HG02588 (cell line): Measurements from ENCODE around the gene RAP1GAP2.
A peak's percentile ranks its signal among the peaks of the same experiment; 100 is the strongest.
"Not testable (repeated sequence)": the region's sequence is repeated elsewhere in the genome, so short reads cannot be mapped to it uniquely, and the experiment has no call there.

Source experiments
- ATAC-seq: cut with Tn5 transposase; IDR thresholded peaks from one replicate; pipeline ENCODE4 v1.9.1; 2021; ENCODE audit warnings: mild to moderate bottlenecking, moderate library complexity; ENCODE audit not compliant: unreplicated experiment

The RAP1GAP2 gene

GRCh38 chr17:2990396-2990795 lies 194.2 kb downstream of the RAP1GAP2 start:
- ATAC-seq: no peak

DNA sequence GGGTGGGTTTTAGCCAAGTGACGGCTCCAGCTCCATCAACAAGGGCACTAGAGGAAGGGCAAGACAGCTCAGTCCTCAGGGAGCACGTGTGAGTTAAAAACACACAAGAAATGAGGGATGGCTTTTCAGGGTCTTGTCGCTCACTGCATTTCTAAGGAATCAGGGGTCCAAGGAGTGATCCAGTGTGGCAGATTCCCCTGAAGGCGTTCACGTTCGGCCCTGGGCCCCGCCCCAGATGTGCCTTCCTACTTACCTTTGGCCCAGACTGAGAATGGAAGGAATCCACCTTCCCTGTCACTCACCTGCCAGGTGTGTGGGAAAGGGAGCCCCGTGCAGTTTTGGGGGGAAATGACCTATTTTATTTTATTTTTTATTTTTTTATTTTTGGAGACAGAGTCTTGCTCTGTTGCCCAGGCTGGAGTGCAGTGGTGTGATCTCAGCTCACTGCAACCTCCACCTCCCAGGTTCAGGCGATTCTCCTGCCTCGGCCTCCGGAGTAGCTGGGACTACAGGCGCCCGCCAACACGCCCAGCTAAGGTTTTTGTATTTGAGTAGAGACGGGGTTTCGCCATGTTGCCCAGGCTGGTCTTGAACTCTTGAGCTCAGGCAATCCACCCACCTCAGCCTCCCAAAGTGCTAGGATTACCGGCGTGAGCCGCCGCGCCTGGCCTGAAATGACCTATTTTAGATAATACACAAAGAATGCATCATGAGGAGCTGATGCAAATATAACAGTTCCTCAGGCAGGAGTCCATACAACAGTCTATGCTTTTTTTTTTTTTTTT lies 195.3 kb downstream of the RAP1GAP2 start:
- ATAC-seq: not testable (repeated sequence)

- no peak for ATAC-seq
Measured at GRCh38 chr17:2994441-2994840, 198.2 kb downstream of the RAP1GAP2 start.

- no peak for ATAC-seq
Measured at GRCh38 chr17:2995377-2995776, 199.1 kb downstream of the RAP1GAP2 start.

GRCh38 chr17:2995886-2996809 lies 199.9 kb downstream of the RAP1GAP2 start:
- no peak for ATAC-seq

GRCh38 chr17:2996810-2997670 lies 200.8 kb downstream of the RAP1GAP2 start:
- ATAC-seq: no peak

GRCh38 chr17:2998469-2998901 lies 202.2 kb downstream of the RAP1GAP2 start:
- not testable (repeated sequence) for ATAC-seq

DNA sequence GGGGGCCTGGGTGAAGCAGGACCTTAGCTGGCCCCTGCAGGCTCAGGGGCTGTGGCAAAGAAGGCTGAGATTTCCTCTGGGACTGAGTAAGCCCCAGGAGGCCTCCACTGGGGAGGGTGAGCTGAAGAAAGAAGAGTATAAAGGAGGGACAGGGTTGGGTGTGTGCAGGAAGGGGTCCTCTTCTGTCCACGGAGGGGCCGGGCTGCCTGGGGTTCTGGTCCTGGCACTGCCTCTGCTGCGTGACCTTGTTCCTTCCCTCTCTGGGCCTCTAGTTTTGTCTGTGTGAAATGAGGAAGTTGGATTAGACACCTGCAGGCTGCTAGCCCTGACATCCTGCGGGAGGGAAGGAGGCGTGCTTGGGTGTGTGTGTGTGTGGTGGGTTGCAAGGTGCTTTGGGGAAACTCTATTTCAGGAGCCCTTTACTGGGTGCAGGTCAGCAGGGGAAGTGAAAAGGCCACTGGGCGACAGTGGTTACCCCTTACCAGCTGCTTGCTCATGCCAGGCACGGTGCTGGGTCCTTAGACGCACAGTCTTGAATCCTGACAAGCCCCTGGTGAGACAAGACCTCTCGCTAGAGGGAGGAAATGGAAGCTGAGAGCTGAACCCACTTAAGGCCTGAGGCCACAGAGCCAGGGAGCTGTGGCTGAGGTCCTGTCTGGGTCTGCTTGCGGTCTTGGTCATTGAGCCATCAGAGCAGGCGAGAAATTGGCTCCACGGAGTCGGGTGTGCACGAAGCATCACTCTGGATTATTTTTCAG lies 206.5 kb downstream of the RAP1GAP2 start:
- peak; percentile 58 for ATAC-seq

DNA sequence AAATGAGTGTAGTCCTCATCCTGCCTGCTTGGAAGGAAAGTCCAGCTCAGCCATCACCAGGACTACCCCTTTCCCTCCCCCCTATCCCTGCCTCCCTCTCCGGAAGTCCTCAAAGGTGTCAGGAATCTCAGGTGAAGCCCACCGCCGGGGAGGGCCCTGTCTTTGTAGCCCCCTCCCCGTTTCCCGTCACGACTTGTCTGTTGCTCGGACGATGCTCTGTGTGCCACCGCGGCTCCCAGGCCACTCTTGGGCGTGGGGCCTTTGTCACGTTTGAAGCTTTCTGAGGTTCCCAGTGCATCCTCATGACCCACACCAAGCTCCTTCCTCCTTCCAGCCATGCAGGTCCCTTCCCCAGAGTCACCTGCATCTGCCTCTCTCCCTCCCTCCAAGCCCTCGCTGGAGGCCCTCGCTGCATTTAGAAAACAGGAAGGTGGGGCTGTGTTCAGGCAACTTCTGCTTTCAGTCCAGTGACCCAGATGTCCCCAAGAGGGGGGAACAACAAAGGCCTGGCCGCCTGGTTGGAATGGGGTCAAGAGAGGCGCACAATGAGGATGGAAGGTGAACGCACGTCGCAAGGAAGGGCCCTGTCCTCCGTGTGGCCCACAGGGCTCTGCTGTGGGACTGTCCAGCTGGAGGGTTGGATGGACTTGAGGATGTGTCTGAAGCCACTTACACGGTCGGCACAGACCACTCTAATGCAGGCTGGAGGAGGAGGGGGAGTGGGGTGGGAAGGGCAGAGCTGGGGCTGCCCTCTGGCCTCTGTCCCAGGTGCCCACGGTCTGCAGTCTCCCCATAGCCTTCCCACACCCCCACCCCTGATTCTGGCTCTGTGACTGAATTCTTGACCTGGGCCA lies 207.3 kb downstream of the RAP1GAP2 start:
- ATAC-seq: no peak

- no peak for ATAC-seq
Measured at GRCh38 chr17:3004150-3004801, 208.0 kb downstream of the RAP1GAP2 start.

DNA sequence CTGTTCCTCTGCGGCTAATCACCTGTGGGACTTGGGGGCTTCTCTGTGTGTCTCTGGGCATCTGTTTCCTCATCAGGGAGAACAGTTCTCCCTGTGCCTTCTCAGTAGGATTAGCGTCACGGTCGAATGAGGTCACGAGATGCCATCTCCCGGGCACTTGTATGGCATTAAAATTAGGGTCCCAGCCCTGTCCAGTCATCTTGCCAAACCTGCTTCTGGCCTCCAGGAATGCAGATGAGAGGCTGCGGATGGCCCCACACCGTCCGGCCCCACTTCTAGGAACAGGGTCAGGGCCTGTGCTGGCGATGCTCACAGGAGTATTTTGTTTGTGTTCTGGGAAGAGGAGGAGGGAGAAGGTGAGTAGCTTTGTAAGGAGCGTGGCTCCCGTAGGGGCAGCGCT lies 208.7 kb downstream of the RAP1GAP2 start:
- no peak for ATAC-seq

DNA sequence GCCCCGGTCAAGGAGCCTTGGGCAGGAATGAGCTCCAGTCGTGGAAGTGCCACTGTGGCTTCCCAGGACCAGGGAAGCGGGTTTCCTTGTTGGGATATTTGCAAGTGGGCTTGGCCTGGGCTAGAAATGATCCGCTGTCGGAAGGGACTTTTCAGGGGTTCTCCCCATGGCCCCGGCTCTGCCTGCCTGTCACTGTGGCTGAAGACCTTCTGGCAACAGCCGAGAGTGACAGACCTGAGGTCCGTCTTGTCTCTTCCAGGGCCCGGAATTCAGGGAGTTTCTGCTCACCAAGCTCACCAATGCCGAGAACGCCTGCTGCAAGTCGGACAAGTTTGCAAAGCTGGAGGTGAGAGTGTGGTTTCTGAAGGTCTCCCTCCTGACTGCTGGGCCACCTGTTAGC lies 209.5 kb downstream of the RAP1GAP2 start:
- ATAC-seq: no peak

GRCh38 chr17:3006801-3007200 lies 210.6 kb downstream of the RAP1GAP2 start:
- ATAC-seq: no peak

DNA sequence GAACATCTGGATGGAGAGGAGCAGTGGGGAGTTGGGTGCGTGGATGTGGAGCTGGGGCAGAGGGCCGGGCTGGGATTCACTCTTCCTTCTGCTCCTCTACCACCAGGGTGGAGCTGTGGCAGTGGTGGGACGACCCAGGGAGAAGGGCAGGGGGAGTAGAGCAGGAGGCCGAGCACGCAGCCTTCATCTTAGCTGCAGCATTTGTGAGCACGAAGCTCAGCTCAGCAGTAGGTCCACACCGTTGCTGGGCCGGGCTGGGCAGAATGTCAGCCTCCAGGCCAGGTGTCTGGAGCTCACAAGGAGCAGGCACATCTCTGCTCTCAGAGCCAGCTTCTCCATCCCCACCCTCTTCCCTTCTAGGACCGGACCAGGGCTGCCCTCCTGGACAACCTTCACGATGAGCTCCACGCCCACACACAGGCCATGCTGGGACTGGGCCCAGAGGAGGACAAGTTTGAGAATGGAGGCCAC lies 211.4 kb downstream of the RAP1GAP2 start:
- ATAC-seq: no peak

DNA sequence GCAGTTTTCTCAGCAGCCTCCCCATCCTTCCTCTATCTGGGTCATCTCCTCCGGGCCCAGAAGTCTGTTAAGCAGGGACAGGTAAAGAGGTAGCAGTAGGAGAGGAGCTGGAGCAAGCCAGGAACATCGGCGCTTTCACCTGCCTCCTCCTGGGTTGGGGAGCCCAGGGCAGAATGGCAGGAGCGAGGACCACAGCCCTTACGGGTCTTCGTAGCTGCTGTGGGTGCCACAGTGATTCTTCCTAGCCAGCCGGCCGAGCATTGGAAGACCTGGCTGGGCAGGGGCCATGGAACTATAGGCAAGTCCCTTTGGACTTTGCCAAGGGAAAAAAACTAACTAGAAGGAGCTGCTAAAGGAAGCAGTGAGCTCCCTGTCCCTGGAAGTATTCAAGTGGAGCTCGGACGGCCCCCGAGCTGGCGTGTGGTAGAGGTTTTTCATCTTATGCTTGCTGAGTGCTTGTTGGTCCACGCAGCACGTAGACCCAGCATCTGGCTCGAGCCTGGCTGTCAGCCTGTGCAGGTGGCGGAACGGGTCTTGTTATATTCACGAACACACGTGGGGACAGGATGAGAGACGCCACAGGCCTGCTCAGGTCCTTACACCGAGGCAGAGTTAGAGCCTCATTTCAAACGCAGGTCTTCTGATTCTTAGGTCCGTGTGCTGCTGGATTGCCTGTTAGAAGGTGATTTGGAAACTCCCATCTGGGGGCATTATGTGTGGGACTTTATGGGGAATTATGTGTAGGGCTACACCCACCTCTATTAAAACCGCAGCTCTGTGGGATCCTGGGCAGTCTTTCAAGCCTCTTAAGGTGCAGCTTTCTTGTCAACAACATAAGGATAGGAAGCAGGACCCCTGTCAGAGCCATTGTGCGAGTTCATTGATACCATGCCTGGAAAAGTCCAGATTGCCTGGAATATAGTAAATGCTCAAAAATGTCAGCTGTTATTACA lies 212.4 kb downstream of the RAP1GAP2 start:
- ATAC-seq: no peak

GRCh38 chr17:3009411-3009920 lies 213.2 kb downstream of the RAP1GAP2 start:
- ATAC-seq: no peak

GRCh38 chr17:3011891-3012290 lies 215.7 kb downstream of the RAP1GAP2 start:
- ATAC-seq: no peak
